ENCODE results near the gene ZGPAT.

- TF ChIP-seq EZH2phosphoT487 (IDR thresholded peaks at IDR 0.05; ENCODE audit: low read depth) (no peak), CTCF (IDR thresholded peaks at IDR 0.05; ENCODE audit: low read depth, low read length) (no peak)
These were observed 21.7 kb upstream of the ZGPAT start for GRCh38 chr20:63686094-63686491.
